HG02943 (cell line): ENCODE data around the gene RAB8A.

Experiments used
- ATAC-seq: cut with Tn5 transposase; IDR thresholded peaks from one replicate; pipeline ENCODE4 v1.9.1; 2021; ENCODE audit warnings: mild to moderate bottlenecking, low read depth, moderate library complexity; ENCODE audit not compliant: unreplicated experiment

The RAB8A gene

GRCh38 chr19:16136185-16136999 lies 24.7 kb downstream of the RAB8A start:
- no peak for ATAC-seq

- no peak for ATAC-seq
Measured at GRCh38 chr19:16139752-16140151, 28.1 kb downstream of the RAB8A start.

- ATAC-seq: no peak
Measured at GRCh38 chr19:16141043-16141442, 29.4 kb downstream of the RAB8A start.

- no peak for ATAC-seq
Measured at GRCh38 chr19:16142032-16142580, 30.4 kb downstream of the RAB8A start.

GRCh38 chr19:16143399-16144215 lies 31.9 kb downstream of the RAB8A start, which contains the start of gene HSH2D:
Gene HSH2D, plus strand, starts transcription at chr19:16143685. Its CDS starts 5,066 bp downstream, at chr19:16148751.
- ATAC-seq: no peak

GRCh38 chr19:16144216-16144581 lies 32.5 kb downstream of the RAB8A start:
- ATAC-seq: no peak

- ATAC-seq: no peak
Measured at GRCh38 chr19:16146112-16146511, 34.4 kb downstream of the RAB8A start.

GRCh38 chr19:16148443-16149229 lies 36.9 kb downstream of the RAB8A start:
- no peak for ATAC-seq

GRCh38 chr19:16153582-16154336 lies 42.1 kb downstream of the RAB8A start:
- no peak for ATAC-seq

GRCh38 chr19:16154557-16154956 lies 42.9 kb downstream of the RAB8A start:
- ATAC-seq: no peak

GRCh38 chr19:16155128-16155527 lies 43.4 kb downstream of the RAB8A start:
- no peak for ATAC-seq

- ATAC-seq: no peak
Measured at GRCh38 chr19:16156904-16157303, 45.2 kb downstream of the RAB8A start.

GRCh38 chr19:16157601-16158000 lies 45.9 kb downstream of the RAB8A start:
- ATAC-seq: no peak

GRCh38 chr19:16159655-16160054 lies 48.0 kb downstream of the RAB8A start:
- no peak for ATAC-seq

- no peak for ATAC-seq
Measured at GRCh38 chr19:16160445-16160942, 48.8 kb downstream of the RAB8A start.

- no peak for ATAC-seq
Measured at GRCh38 chr19:16160943-16161560, 49.4 kb downstream of the RAB8A start.

- ATAC-seq: no peak
Measured at GRCh38 chr19:16161840-16162239, 50.2 kb downstream of the RAB8A start.

GRCh38 chr19:16164222-16164890 lies 52.7 kb downstream of the RAB8A start:
- no peak for ATAC-seq

GRCh38 chr19:16166417-16166816 lies 54.7 kb downstream of the RAB8A start:
- ATAC-seq: no peak
